ENCODE measurements around the gene KCNK2.

- TF ChIP-seq POLR2AphosphoS5 (IDR thresholded peaks at IDR 0.05; ENCODE audit: borderline replicate concordance, low read depth, low read length) (no peak), EZH2 (IDR thresholded peaks at IDR 0.05) (no peak), FOXP2 (optimal IDR thresholded peaks at IDR 0.05; ENCODE audit: control extremely low read depth, extremely low read length, insufficient read depth) (no peak)
Observed at GRCh38 chr1:215273838-215274516, 191.4 kb downstream of the KCNK2 start.

All from SK-N-MC (cell line).